GM19328 (cell line): ENCODE measurements around the gene RAC3.

Experiments used
- ATAC-seq: cut with Tn5 transposase; IDR thresholded peaks from one replicate; pipeline ENCODE4 v1.9.1; 2021; ENCODE audit warnings: mild to moderate bottlenecking, moderate library complexity; ENCODE audit not compliant: unreplicated experiment

Gene RAC3

DNA sequence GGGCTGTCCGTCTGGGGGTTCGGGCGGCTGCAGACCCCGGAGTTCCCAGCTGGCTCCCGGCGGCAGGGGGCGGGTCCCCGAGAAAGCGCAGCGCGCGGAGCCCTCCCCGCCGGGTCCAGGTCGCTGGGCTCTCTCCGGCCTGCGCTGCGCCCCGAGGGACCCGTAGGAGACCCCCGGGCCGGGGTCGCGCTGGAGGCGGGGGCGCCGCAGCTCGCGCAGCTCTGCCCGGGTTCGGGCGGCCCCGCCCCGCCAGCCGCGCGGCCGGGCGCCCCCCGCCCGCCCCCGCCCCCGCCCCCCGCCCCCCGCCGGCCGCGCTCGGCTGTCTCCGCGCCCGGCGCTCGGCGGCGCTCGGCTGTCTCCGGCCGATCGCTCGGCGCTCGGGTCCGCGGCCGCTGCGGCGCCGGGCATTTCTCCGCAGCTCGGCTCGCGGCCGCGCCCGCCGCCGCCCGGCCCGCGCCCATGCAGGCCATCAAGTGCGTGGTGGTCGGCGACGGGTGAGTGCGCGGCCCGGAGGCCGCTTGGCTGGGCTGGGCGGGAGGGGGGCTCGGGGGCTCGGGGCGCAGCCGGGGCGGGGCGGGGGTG lies at the start of gene RAC3:
Gene RAC3 (plus strand): TSS at position 376 of the 582 bp plus-strand sequence. CDS start 84 bp downstream, at position 460.
- ATAC-seq = no peak

DNA sequence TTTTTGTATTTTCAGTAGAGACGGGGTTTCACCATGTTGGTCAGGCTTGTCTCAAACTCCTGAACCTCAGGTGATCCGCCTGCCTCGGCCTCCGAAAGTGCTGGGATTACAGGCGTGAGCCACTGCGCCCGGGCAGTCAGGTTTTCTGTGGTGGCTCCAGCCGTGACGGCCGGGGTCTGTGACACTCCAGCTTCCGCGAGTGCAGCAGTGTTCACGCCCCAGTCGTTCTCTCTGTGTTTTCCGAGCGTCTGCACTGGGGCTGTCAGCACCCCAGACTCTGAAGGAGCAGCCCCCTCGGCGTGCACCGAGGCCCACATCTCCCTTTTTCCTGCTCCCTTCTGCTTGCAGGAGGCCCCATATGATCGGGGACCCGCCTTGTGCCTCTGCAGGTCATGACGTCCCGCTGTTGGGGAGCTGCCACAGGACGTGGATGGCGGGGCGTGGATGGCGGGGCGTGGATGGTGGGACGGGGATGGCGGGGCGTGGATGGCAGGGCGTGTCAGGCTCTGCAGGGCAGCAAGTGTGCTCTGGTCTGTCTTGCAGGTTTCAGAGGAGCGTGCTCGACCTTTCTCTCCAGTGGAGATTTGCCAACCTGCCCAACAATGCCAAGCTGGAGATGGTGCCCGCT lies 48.4 kb upstream of the RAC3 start:
- no peak for ATAC-seq

DNA sequence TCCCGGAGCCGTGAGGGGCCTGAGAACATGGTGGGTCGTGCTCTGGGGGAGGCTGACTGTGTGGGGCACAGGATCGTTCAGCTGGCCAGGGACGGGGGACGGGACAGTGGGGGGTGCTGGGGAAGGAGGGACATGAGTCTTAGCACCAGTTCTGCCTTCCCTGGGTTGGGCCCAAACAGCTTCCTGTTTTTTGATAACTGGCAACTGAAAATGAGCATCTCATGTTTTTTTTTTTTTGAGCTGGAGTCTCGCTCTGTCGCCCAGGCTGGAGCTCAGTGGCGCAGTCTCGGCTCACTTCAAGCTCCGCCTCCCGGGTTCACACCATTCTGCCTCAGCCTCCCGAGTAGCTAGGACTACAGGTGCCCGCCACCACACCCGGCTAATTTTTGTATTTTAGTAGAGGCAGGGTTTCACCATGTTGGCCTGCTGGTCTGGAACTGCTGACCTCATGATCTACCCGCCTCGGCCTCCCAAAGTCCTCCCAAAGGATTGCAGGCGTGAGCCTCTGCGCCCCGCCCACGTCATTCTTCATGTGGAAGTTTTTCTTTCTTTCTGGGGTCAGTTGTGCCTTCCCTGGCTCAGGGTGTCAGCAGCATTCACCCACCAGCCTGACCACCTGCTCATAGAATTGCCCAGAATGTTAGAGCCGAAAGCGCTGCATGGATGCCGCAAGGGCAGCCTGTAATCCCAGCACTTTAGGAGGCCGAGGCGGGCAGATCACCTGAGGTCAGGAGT lies 47.7 kb upstream of the RAC3 start:
- no peak for ATAC-seq

DNA sequence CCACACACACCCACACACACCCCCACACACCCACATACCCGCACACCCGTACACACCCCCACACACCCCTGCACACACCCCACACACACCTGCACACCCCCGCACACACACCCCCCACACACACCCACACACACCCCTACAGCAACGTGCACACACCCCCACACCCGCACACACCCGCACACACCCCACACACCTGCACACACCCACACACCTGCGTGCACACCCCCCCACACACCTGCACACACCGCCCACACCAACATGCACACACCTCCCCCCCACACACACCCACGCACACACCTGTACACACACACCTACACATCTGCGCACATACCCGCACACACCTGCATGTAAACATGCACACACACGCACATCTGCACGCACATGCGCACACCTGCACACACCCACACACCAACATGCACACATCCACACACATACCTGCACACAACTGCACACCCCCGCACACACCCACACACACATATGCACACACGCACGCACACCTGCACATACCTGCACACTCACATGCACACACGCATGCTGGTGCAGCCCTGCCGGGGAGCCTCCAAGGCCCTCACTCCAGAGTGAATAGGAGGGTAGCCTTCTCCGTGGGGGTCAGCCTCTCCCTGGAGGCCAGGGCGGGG lies 46.6 kb upstream of the RAC3 start:
- ATAC-seq = no peak

DNA sequence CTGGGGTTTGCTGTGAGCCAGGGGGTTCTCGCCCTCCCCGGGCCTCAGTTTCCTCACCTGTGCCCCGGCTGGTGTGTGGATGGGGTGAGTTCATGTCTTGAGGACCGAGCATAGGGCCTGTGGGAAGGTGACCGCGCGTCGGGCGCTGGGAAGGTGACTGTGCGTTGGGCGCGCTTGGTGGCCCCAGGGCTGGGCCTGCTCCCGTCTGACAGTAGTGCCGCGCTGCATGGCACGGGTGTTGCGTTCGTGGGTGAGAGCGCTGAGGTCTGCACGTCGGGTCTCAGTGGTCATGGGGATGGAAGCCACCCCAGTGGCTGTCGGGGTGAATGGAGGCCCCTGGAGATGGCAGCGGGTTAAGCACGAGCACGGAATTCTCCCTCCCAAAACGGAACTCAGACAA lies 44.9 kb upstream of the RAC3 start:
- ATAC-seq = no peak

DNA sequence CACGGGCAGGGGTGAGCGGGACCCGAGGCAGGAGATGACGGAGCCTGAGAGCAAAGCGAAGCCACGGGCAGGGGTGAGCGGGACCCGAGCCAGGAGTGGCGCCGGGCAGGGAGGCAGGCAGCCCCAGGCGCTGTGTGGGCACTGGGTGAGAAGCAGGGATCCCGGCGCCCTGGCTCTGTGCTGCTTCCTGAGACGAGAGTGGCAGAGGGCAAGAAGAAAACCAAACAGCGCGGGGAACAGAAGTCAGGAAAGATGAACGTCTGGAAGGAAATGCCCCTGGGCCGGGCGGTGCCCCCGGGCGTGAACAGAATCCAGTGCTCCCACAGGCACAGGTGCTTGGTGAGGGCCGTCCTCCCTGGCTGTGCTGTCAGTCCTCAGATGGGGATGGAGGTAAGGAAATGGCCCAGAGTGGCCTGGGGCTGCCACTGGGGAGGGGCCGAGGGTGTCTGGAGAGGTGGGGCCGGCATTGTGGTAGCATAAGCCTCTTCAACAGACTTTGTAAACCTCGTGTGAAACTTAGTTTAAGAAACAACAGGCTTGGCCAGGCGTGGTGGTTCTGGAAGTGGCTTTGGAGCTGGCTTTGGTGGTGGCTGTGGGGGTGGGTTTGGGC lies 44.2 kb upstream of the RAC3 start:
- no peak for ATAC-seq

DNA sequence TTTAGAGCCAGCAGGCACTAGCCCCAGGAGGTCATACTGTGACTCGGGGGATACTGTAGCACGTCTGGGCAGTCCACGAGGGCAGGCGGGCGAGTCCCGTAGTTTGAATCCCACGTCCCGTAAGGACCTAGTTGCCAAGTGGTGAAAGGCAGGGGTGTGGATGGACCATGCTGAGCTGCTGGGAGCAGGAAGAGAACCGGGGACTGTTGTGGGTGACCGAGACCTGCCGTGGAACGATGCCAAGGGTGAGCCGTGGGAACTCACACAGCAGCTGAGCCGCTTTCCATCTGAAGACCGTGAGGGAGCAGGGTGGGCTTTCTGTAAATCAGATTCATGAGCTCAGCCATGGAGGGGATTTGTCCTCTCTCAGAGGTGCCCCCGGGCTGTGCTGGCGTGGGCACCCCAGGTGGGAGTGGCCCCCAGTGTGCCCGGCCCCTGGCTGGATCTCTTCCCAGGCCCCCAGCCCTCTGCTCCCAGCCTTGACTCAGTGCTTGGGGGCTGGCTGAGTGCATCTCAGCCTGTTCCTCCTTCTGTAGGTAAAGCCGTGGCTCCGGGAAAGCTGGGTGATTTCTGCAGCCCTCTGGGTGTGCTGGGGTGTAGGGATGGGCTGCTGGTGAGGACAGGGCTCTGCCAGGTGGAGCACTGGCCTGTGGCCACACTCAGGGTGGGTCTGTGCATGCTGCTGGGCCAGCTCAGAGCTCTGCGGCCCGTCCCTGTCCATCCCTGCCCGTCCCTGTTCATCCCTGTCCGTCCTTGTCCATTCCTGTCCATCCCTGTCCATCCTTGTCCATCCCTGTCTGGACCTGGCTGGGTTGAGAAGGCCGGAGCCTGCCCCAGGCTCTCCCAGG lies 40.4 kb upstream of the RAC3 start:
- ATAC-seq = no peak

DNA sequence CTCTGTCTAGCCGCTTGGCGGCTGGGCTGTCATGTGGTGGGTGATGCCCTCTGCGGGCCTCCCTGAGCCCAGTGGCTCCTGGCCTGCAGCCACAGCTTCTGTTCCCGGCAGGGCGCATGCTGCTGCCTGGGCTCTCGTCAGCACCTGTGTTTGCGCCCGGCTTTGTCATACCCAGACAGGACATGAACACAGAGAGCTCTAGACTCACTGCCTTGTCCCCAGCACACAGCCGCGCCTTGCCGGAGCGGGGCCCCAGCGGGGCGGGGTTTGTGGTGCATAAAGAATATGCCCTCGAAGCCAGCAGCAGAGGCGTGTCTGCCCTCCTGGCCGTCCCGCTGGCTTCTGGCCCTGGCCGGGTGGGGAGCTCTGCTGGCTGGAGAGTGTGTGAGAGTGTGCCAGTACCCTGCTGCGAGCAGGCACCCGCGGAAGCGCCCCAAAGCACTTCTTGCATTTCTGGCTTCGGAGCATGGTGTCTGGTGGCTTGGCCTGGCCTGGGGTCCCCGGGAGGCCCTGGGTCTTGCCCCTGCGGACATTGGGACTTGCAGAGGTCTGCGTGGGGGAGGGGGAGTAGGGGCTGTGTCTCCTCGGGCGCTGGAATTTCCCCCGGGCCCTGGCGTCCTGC lies 39.7 kb upstream of the RAC3 start:
- ATAC-seq = no peak

DNA sequence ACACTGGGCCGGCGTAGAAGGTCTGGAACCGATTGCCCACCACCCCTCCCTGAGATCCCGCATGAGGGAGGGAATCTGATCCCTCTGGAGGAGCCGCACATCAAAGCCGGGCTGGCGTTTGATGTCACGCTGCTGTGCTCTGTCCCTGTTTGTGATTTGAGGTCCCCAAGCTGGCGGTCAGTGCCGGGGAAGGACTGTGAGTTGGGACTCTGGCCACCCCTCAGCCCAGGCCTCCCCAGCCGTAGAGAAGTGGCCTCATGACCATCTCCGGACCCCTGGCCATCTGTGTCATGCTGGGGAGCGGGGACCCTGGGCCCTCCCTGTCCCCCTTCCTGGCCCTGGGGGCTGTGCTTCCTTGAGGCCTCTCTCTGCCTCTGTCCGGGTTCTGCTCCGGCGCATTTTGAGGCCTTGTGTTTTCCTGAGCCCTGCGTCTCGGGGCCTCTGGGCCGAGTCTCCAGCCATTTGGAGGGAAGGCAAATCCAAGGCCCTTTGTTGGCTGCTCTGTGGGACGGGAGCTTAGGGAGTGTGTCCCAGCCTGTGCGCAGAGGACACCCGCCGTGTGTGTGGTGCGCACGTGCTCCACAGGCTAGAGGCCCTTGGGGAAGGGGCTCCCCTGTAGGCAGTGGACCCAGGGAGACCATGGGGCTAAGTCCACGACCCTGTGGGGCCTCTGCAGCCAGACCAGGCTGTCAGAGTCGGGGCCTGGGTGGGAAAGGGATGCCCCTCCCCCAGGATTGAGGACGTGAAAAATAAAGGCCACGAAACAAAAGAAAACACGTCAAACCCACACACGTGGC lies 39.0 kb upstream of the RAC3 start:
- ATAC-seq = no peak

DNA sequence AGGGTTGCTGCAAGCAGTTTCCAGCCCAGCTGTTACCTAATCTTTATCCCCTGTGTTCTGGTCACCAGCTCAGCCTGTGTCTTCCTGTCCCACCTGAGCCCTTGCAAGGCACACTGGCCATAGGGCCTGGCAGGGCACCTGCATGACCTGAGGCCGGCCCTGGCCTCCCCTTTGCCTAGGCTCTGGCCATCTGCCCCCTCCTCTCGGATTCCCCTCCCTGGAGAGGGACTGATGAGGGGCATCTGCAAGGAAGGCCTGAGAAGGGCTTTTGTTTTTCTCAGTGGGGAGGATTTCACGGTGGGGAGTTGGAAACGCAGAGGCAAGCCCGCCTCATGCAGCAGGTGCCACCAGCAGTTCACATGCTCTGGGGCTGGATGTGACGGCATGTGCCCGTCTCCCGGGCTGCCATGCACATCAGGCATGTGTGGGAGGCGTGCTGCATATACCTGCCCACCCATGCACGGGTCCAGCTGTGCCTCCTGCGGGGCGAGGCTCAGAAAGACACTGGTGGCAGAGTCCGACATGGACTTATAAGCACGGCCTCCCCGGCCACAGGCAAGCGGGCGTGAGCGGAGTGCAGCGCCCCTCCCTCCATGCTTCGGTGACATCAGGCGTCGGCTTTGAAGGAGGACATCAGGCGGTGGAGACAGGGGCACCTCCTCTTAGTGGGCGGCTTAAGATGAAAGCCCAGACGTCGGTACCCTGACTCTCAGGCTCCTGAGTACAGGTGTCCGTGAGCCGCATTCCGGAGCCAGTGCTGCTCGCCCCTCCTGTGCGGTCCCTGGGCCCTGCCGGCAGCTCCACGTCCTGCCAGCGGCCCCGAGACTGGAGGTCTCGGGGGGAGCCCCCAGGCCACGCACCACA lies 37.5 kb upstream of the RAC3 start:
- ATAC-seq = no peak

DNA sequence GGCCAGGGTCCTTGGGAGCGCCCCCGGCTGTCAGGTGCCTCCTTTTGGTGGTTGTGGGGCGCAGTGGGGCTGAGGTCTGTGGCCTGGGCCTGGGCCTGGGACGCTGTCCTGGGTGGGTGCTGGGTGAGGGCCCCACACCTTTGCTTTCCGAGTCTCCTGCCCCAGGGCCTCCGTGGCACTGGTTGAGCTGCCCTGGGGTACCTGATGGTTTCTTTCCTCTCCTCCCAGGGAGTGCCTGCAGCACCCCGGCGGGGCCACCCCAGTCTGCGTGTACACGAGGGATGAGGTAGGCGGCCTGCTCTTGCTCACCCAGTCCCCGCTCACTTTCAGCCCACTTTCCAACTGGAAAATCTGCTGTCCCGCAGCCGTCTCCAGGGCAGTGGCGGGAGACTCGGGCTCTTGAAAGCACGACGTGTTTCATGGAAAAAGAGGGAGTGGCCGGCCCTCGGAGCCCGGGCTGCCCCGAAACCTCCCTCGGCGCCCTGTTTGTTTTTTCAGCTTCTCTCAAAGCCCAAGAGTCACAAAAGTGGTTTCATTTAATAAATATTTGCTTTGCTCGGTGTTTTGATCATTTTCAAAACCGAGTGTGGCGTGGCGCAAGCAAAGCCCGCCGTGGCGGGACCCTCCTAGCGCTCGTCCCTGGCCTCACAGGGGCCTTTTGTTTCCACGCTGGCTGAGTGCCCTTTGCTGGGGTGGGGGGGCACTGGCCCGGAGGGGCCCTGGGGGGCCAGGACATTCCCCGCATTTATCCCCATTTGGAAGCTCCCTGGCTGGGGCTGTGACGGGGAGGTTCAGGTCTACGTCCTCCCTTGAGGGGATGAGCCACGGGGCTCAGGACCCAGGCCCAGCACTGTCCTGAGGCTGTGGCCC lies 36.6 kb upstream of the RAC3 start:
- ATAC-seq = no peak

DNA sequence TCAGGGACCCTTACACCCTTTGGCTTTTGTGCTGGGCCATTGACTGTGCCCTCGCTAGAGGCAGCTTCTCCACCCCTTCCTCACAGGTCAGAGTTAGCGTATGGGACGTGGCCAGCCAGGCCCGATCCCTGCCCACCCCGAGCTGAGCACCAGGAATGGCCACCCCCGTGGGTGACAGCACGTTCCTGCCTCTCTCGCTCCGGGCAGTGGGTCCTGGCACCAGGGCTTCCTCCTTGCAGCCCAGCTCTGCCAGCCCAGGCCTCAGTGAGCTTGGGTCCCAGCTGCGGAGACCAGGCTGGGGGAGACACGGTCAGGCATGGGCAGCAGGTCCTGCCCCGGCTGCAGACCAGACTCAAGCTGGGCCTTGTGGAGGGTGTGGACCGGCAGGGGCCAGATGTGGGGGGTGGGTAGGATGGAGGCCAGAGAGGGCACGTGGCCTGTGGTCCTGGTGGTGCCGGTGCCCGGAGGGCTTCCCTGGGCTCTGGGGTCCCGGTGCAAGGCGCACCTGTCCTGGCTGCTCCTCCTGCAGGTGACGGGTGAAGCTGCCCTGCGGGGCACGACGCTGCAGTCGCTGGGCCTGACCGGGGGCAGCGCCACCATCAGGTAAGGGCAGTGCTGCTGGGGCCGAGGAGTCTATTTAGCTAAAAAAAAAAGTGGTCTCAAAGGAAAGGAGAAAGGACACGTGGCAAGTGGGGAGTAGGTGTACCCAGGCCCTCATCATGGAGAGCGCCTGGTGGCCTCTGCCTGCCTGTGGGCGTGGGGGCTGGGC lies 35.8 kb upstream of the RAC3 start:
- ATAC-seq = no peak

DNA sequence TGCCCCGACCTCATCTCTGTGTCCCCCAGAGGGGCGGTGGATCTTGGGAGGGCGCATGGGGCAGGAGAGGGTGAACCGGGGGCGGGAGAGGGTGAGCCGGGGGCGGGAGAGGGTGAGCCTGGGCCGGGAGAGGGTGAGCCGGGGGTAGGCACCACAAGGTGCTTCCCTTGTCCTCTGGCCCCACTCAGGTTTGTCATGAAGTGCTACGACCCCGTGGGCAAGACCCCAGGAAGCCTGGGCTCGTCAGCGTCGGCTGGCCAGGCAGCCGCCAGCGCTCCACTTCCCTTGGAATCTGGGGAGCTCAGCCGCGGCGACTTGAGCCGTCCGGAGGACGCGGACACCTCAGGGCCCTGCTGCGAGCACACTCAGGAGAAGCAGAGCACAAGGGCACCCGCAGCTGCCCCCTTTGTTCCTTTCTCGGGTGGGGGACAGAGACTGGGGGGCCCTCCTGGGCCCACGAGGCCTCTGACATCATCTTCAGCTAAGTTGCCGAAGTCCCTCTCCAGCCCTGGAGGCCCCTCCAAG lies 35.2 kb upstream of the RAC3 start:
- ATAC-seq = no peak

DNA sequence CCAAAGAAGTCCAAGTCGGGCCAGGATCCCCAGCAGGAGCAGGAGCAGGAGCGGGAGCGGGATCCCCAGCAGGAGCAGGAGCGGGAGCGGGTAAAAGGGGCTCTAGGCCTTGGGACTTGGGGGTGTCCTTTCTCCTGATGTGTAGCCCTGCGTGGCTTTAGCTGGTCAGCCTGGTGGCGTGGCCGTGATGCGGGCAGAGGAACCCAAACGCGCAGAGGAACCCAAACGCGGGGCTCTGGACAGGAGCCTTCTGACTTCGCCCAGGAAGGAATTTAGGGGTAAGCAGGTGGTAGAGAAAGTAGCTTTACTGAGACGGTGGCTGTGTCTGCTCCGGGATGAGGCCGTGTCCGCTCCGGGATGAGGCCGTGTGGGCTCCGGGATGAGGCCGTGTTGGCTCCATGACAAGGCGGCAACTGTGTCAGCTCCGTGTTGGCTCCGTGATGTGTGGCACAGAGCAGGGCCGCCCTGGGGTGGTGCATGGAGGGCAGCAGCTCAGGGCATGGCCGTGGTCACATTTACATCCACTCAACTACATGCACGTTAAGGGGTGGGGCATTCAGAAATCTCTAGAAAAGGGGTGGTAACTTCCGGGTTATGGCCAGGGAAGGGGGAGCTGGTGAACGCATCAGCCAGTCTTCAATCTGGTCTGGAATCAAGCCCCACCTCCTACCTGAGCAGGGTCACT lies 34.6 kb upstream of the RAC3 start:
- ATAC-seq = no peak

DNA sequence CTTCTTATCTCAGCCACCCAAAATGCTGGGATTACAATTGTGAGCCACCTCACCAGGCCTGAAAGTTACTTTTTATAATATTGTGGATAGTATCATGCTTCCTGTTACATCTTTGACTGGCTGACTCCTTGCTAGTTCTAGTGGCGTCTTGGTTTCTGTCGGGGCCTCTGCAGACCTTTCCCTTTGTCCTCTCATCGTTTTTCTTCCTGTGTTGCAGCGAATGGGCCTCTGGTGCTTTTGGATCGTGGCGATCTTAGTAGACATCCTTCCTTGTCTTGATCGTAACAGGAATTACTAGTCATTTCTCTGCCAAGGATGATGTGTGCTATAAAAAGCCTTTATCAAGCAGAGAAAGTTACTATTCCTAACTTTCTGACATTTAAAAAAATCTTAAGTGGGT lies 33.3 kb upstream of the RAC3 start:
- ATAC-seq = no peak
